DMS79 treated with DMSO at 0.1 percent for 48 hours (cell line): ENCODE measurements around the gene HLA-DQB1.
"Not testable (repeated sequence)": the region's sequence is repeated elsewhere in the genome, so short reads cannot be mapped to it uniquely, and the experiment has no call there.

ENCODE experiments used
- DNase-seq: peaks from one replicate; lab custom pipeline; 2025; lab: John Stamatoyannopoulos, UW

The HLA-DQB1 gene

GRCh38 chr6:32662099-32662498 is 4.4 kb downstream of the HLA-DQB1 start:
- no peak for DNase-seq

GRCh38 chr6:32659856-32660595 is 6.4 kb downstream of the HLA-DQB1 start:
- no peak for DNase-seq

- DNase-seq, result no peak
Observed at GRCh38 chr6:32658268-32658897, 8.1 kb downstream of the HLA-DQB1 start.

GRCh38 chr6:32657819-32658218 is 8.6 kb downstream of the HLA-DQB1 start:
- not testable (repeated sequence) for DNase-seq

- DNase-seq, result not testable (repeated sequence)
Observed at GRCh38 chr6:32657329-32657728, 9.1 kb downstream of the HLA-DQB1 start.

- no peak for DNase-seq
Observed at GRCh38 chr6:32655203-32655710, 11.2 kb downstream of the HLA-DQB1 start.

- no peak for DNase-seq
Observed at GRCh38 chr6:32645047-32645703, 21.3 kb downstream of the HLA-DQB1 start.

GRCh38 chr6:32643904-32644303 is 22.6 kb downstream of the HLA-DQB1 start:
- no peak for DNase-seq

GRCh38 chr6:32642720-32643106 is 23.7 kb downstream of the HLA-DQB1 start:
- no peak for DNase-seq

GRCh38 chr6:32641785-32642719 is 24.4 kb downstream of the HLA-DQB1 start:
- not testable (repeated sequence) for DNase-seq

- DNase-seq, result no peak
Observed at GRCh38 chr6:32641122-32641521, 25.3 kb downstream of the HLA-DQB1 start.

GRCh38 chr6:32639440-32640394 is 26.7 kb downstream of the HLA-DQB1 start:
- no peak for DNase-seq

GRCh38 chr6:32638532-32639219 is 27.8 kb downstream of the HLA-DQB1 start:
- DNase-seq, result no peak

- no peak for DNase-seq
Observed at GRCh38 chr6:32637883-32638282, 28.6 kb downstream of the HLA-DQB1 start.

GRCh38 chr6:32637219-32637880 is 29.1 kb downstream of the HLA-DQB1 start, which contains the start of gene HLA-DQA1:
TSS of gene HLA-DQA1 (plus strand) at chr6:32637406. CDS start at chr6:32637459, 53 bp downstream.
- no peak for DNase-seq

- DNase-seq, result no peak
Observed at GRCh38 chr6:32635526-32636123, 30.8 kb downstream of the HLA-DQB1 start.

GRCh38 chr6:32629793-32630192 is 36.7 kb downstream of the HLA-DQB1 start:
- not testable (repeated sequence) for DNase-seq

- DNase-seq, result no peak
Observed at GRCh38 chr6:32627831-32628230, 38.6 kb downstream of the HLA-DQB1 start.

- DNase-seq, result no peak
Observed at GRCh38 chr6:32627249-32627648, 39.2 kb downstream of the HLA-DQB1 start.
